Lung (tissue), 12 donors: ENCODE measurements around the gene PRR14L. TPM values are rescaled to one million over a fixed set of nuclear protein-coding genes. Genes with fewer than 3 reads are reported as not detected.
"Not testable (repeated sequence)": the region's sequence is repeated elsewhere in the genome, so short reads cannot be mapped to it uniquely, and the experiment has no call there.

Source experiments
- ATAC-seq: fragments of 200-7000 bp; cut with Tn5 transposase; one replicate; pipeline ENCODE4 v1.9.1; 2020; ENCODE audit warnings: moderate number of reproducible peaks; ENCODE audit not compliant: insufficient read depth, low FRiP score
- DNase-seq, 3 donors: peaks; one replicate each; pipeline ENCODE4 v3.0.0-alpha.2; 2013 to 2017
- H3K27ac ChIP-seq, 2 donors: one replicate each; pipeline ENCODE4 v1.5.1; 2013; ENCODE audit warnings: mild to moderate bottlenecking in 2 of 2, moderate library complexity in 2 of 2, control low read depth in 1 of 2, inconsistent platforms in 1 of 2, low read depth in 1 of 2, low read length in 1 of 2
- H3K27me3 ChIP-seq, 3 donors: one replicate each; pipeline ENCODE4 v1.5.1; 2013; ENCODE audit warnings: low read length in 2 of 3; ENCODE audit not compliant: control insufficient read depth in 3 of 3, insufficient read depth in 3 of 3
- H3K36me3 ChIP-seq, 4 donors: one replicate each; pipeline ENCODE4 v1.5.1; 2013; ENCODE audit warnings: low read length in 4 of 4, mild to moderate bottlenecking in 1 of 4, moderate library complexity in 1 of 4; ENCODE audit not compliant: control insufficient read depth in 4 of 4, insufficient read depth in 4 of 4
- H3K4me1 ChIP-seq, 5 donors: one replicate each; pipeline ENCODE4 v1.5.1; 2013; ENCODE audit warnings: low read length in 5 of 5, mild to moderate bottlenecking in 2 of 5, moderate library complexity in 1 of 5; ENCODE audit not compliant: control insufficient read depth in 5 of 5, insufficient read depth in 5 of 5
- H3K4me3 ChIP-seq: one replicate; pipeline ENCODE4 v1.5.1; 2013; ENCODE audit warnings: mild to moderate bottlenecking, control low read depth, moderate library complexity
- H3K9ac ChIP-seq, 2 donors: one replicate each; pipeline ENCODE4 v1.5.1; 2013; ENCODE audit warnings: low read length in 2 of 2, control low read depth in 1 of 2; ENCODE audit not compliant: insufficient read depth in 1 of 2
- H3K9me3 ChIP-seq, 4 donors: one replicate each; pipeline ENCODE4 v1.5.1; 2013; ENCODE audit warnings: low read length in 3 of 4, mild to moderate bottlenecking in 1 of 4, moderate library complexity in 1 of 4; ENCODE audit not compliant: control insufficient read depth in 4 of 4, insufficient read depth in 3 of 4
- CTCF ChIP-seq: IDR thresholded peaks from 2 replicates; pipeline ENCODE4 v1.5.1; 2012; ENCODE audit warnings: mild to moderate bottlenecking; ENCODE audit errors: control extremely low read depth, extremely low read depth
- WGBS, 2 donors: extraction: QIAGEN DNeasy Blood & Tissue Kit; methylation state at CpG; one replicate each; pipeline ENCODE4 v1.1.7; 2013; 5-methylcytosine and 5-hydroxymethylcytosine counted together
- polyA plus RNA-seq, 2 donors: library from polyadenylated mRNA; stranded (reverse); fragments of 200-250 nt; gene quantifications; one replicate each; pipeline ENCODE4 v1.2.1, GENCODE V29; 2013
- total RNA-seq, 2 donors: library from RNA; depleted of rRNA in 1 of 2; stranded (reverse); fragments of >200 nt in 1 of 2; gene quantifications; one replicate each; pipeline ENCODE4 v1.2.1, GENCODE V29; 2014 to 2021
- donor health status: control.
- donor health status: control.
- donor health status: Bipolar disorder and iron deficiency.
- donor health status: healthy.
- donor health status: DM: yes; HTN: yes; CAD: no.

Gene PRR14L
- total and polyA plus RNA-seq, 4 donors: 7.4 to 44.3 (median 23.4) TPM

DNA sequence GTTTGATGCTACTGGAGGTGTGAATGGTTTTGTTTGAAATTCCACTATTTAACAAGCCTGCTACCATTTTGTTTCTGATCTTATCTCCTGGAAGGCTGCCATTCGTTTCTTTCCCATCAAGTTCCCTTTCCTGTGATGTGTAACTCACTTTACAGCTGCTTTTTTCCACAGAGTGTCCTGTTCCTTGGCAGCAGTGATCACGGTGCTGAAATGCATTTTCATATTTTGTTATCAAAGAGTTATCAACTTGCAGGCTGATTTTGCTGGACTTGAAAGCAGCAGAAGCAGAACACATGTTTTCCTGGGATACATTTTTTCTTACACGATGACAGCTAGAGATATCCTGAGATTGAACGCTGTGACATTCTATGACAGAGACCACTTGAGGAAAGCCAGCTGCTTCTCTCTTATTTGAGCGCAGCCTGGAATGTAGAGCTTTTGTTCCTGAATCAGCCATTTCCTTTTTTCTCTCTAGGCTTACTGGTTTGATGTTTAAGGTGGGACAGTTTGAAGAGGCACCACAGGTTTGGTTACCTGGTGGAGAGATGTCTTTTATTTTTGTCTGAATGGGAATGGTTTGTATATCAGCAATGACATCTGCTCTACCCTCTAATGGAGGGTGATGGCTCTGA, 34.7 kb downstream of the PRR14L start:
- Histone ChIP-seq H3K4me1 (peaks cover 0 to 6% (median 0%) of the 10 kb centered on the region in 5 donors), H3K9me3 (no peaks in the 10 kb centered on the region), H3K36me3 (peaks cover 23 to 44% (median 33%) of the 10 kb centered on the region in 4 donors), H3K9ac (no peak overlapping the region), H3K27me3 (no peaks in the 10 kb centered on the region), H3K27ac (no peak overlapping the region), H3K4me3 (no peak overlapping the region)
- TF ChIP-seq CTCF: no peak
- ATAC-seq (no peak), DNase-seq (peak in 1 of 3 donors; percentile 5)
- WGBS, 2 donors: 61 to 81% methylated on average over 5 of the region's 5 CpGs

GRCh38 chr22:31711226-31711625, 38.7 kb downstream of the PRR14L start:
- WGBS, 2 donors: 69 to 89% methylated on average over 12 of the region's 12 CpGs
- not testable (repeated sequence) for H3K4me1 ChIP-seq, H3K9me3 ChIP-seq, DNase-seq, H3K27ac ChIP-seq, H3K27me3 ChIP-seq, H3K4me3 ChIP-seq, H3K9ac ChIP-seq, ATAC-seq
- H3K36me3 ChIP-seq: peaks cover 18 to 38% (median 29%) of the 10 kb centered on the region in 4 donors

DNA sequence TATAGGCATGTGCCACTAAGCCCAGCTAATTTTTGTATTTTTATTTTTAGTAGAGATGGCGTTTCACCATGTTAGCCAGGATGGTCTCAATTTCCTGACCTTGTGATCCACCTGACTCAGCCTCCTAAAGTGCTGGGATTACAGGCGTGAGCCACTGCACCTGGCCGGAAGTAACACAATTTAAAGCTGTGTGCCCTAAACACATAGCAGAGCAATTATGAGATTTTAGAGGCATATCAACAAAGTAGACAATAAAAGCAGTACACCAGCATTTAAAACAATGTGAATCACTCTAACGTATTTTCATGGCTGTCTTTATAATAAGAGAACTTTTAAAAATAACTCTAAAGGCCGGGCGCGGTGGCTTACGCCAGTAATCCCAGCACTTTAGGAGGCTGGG, 42.4 kb downstream of the PRR14L start:
- Histone ChIP-seq H3K9ac (no peak overlapping the region), H3K4me1 (peaks cover 0 to 1% (median 0%) of the 10 kb centered on the region in 5 donors), H3K36me3 (peaks cover 7 to 32% (median 27%) of the 10 kb centered on the region in 4 donors), H3K4me3 (no peak overlapping the region), H3K27ac (no peak overlapping the region), H3K9me3 (no peaks in the 10 kb centered on the region), H3K27me3 (no peaks in the 10 kb centered on the region)
- no peak for TF ChIP-seq CTCF
- WGBS, 2 donors: 91 to 92% methylated on average over 8 of the region's 8 CpGs
- ATAC-seq (no peak), DNase-seq (no peak)

- Histone ChIP-seq H3K27me3 (no peaks in the 10 kb centered on the region), H3K4me3 (no peak overlapping the region), H3K9me3 (no peaks in the 10 kb centered on the region), H3K36me3 (peaks cover 0 to 41% (median 22%) of the 10 kb centered on the region in 4 donors), H3K9ac (no peak overlapping the region), H3K4me1 (no peaks in the 10 kb centered on the region), H3K27ac (no peak overlapping the region)
- 60 to 77% methylated on average over 4 of the region's 4 CpGs for WGBS, 2 donors
- ATAC-seq (no peak), DNase-seq (no peak)
- TF ChIP-seq CTCF: no peak
These were observed 54.5 kb downstream of the PRR14L start for GRCh38 chr22:31695423-31695822.

- H3K27ac ChIP-seq, H3K9me3 ChIP-seq, H3K9ac ChIP-seq, H3K4me1 ChIP-seq, H3K27me3 ChIP-seq, DNase-seq, H3K4me3 ChIP-seq, ATAC-seq: not testable (repeated sequence)
- peaks cover 0 to 41% (median 23%) of the 10 kb centered on the region in 4 donors for H3K36me3 ChIP-seq
- WGBS, 2 donors: 97 to 98% methylated on average over 11 of the region's 11 CpGs
These were observed 55.9 kb downstream of the PRR14L start for GRCh38 chr22:31694046-31694445.
